HL-60 (cell line): ENCODE data around the gene MYBPHL.
A peak's percentile ranks its signal among the peaks of the same experiment; 100 is the strongest.

Experiments
- DNase-seq, 2 experiments: peaks; one replicate each; pipeline ENCODE4 v3.0.0-alpha.2; 2010 to 2020; ENCODE audit warnings: low read depth in 1 of 2, low spot score in 1 of 2
- H3K27ac ChIP-seq: fragments of 250-450 bp; sonication (Bioruptor Pico); replicated peaks from 2 replicates; pipeline ENCODE4 v1.5.1; 2020; ENCODE audit warnings: mild to moderate bottlenecking, moderate library complexity
- H3K27me3 ChIP-seq: fragments of 250-450 bp; sonication (Bioruptor Pico); 2 replicates; pipeline ENCODE4 v1.5.1; 2021; ENCODE audit warnings: mild to moderate bottlenecking, moderate library complexity; ENCODE audit not compliant: insufficient read depth, poor library complexity, severe bottlenecking
- H3K4me3 ChIP-seq: replicated peaks from 2 replicates; pipeline ENCODE4 v1.5.1; 2011; ENCODE audit warnings: mild to moderate bottlenecking, control low read depth, low read length; ENCODE audit not compliant: insufficient read depth
- GABPA ChIP-seq: IDR thresholded peaks from 2 replicates; pipeline ENCODE4 v1.6.1; 2012; ENCODE audit warnings: low read depth
- POLR2AphosphoS5 ChIP-seq: IDR thresholded peaks from 2 replicates; pipeline ENCODE4 v1.6.1; 2012; ENCODE audit warnings: low read depth
- SPI1 ChIP-seq: IDR thresholded peaks from 2 replicates; pipeline ENCODE4 v1.6.1; 2012; ENCODE audit warnings: low read depth, mild to moderate bottlenecking, borderline replicate concordance
- TF ChIP-seq, protein P1 (sequence below): IDR thresholded peaks from 2 replicates; pipeline ENCODE4 v1.6.1; 2012; ENCODE audit warnings: low read depth; ENCODE audit not compliant: insufficient replicate concordance
- TF ChIP-seq, protein P2 (sequence below): IDR thresholded peaks from one replicate; pipeline ENCODE4 v1.5.1; 2011; ENCODE audit warnings: low read length, control low read depth, inconsistent platforms; ENCODE audit not compliant: insufficient read depth

Gene MYBPHL

DNA sequence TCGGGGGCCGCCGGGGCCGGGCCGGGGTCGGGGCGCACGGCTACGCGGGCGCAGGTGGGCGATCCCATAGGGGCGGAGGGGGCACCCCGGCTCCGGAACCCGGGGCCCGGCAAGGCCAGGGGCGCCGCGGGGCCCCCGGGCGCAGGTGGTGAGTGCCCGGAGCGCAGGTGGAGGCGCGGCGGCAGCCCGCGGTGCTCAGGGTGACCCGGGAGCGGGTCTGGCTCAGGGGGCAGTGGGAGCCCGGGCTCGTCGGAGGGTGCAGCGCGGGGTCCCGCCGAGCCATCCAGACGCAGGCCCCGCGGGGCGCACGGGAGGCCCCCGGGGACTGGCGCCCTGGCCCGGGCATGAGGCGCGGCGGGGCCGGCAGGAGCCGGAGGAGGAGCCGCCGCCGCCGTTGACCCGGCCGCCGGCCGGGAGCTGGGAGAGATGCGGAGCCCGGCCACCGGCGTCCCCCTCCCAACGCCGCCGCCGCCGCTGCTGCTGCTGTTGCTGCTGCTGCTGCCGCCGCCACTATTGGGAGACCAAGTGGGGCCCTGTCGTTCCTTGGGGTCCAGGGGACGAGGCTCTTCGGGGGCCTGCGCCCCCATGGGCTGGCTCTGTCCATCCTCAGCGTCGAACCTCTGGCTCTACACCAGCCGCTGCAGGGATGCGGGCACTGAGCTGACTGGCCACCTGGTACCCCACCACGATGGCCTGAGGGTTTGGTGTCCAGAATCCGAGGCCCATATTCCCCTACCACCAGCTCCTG, 57.0 kb downstream of the MYBPHL start:
- DNase-seq, result no peak
- H3K4me3 ChIP-seq, result peak overlapping the region; percentile 36
- TF ChIP-seq, protein P1, sequence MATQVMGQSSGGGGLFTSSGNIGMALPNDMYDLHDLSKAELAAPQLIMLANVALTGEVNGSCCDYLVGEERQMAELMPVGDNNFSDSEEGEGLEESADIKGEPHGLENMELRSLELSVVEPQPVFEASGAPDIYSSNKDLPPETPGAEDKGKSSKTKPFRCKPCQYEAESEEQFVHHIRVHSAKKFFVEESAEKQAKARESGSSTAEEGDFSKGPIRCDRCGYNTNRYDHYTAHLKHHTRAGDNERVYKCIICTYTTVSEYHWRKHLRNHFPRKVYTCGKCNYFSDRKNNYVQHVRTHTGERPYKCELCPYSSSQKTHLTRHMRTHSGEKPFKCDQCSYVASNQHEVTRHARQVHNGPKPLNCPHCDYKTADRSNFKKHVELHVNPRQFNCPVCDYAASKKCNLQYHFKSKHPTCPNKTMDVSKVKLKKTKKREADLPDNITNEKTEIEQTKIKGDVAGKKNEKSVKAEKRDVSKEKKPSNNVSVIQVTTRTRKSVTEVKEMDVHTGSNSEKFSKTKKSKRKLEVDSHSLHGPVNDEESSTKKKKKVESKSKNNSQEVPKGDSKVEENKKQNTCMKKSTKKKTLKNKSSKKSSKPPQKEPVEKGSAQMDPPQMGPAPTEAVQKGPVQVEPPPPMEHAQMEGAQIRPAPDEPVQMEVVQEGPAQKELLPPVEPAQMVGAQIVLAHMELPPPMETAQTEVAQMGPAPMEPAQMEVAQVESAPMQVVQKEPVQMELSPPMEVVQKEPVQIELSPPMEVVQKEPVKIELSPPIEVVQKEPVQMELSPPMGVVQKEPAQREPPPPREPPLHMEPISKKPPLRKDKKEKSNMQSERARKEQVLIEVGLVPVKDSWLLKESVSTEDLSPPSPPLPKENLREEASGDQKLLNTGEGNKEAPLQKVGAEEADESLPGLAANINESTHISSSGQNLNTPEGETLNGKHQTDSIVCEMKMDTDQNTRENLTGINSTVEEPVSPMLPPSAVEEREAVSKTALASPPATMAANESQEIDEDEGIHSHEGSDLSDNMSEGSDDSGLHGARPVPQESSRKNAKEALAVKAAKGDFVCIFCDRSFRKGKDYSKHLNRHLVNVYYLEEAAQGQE, result no peak
- TF ChIP-seq, protein P2, sequence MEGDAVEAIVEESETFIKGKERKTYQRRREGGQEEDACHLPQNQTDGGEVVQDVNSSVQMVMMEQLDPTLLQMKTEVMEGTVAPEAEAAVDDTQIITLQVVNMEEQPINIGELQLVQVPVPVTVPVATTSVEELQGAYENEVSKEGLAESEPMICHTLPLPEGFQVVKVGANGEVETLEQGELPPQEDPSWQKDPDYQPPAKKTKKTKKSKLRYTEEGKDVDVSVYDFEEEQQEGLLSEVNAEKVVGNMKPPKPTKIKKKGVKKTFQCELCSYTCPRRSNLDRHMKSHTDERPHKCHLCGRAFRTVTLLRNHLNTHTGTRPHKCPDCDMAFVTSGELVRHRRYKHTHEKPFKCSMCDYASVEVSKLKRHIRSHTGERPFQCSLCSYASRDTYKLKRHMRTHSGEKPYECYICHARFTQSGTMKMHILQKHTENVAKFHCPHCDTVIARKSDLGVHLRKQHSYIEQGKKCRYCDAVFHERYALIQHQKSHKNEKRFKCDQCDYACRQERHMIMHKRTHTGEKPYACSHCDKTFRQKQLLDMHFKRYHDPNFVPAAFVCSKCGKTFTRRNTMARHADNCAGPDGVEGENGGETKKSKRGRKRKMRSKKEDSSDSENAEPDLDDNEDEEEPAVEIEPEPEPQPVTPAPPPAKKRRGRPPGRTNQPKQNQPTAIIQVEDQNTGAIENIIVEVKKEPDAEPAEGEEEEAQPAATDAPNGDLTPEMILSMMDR, result no peak
- TF ChIP-seq GABPA, result no peak
- no peak for TF ChIP-seq SPI1
- TF ChIP-seq POLR2AphosphoS5, result no peak
- no peak overlapping the region for H3K27ac ChIP-seq
- peaks cover 18% of the 10 kb centered on the region for H3K27me3 ChIP-seq

DNA sequence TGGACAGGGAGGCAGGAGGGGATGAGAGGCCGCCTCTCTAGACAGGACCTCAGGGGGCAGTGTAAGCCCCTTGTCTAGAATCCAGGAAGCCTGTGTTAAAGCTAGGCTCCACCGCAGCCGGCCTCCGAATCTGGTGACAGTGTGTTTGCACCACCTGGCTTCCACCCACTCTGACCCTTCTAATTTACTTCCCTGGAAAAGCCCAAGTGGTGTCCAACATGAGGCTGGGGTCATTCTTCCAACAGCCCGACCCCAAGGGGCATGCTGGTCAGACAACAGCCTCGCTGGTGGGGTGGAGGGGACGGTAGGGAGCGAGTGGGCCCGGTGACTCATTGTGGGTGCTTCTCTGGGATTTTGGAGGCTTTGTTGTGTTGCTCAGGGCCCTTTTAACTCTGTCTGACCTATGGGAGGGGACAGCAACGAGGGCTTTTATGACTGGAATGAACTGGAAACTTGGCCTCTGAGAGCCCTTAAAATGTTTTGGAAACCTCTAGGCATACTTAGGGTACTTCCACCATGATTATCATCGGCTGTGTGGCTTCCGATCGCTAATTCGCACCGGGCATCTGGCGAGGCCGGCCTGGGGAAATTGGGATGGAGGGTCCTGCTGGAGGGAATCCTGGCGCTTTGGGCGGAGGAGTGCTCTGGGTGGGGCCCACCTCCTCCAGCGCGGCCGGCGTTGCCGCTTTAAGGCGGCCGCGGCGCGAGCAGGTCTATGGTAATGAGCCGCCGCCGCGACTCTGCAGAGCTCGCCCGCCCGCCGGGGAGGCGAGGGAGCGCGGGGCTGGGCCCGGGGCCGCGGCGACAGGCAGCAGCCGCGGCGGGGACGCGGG, 57.8 kb downstream of the MYBPHL start, which contains the start of gene CELSR2:
Gene CELSR2 (plus strand): TSS at position 743 of the 833 bp plus-strand sequence. CDS start 541 bp downstream, outside the sequence.
- Histone ChIP-seq H3K4me3 (peak within 1 kb of the TSS; percentile 36), H3K27me3 (peaks cover 18% of the 10 kb centered on the region), H3K27ac (no peak within 1 kb of the TSS)
- DNase-seq, result peak; percentile 25 to 44
- TF ChIP-seq, protein P1, result no peak
- TF ChIP-seq GABPA (no peak), SPI1 (no peak), POLR2AphosphoS5 (no peak)
- TF ChIP-seq, protein P2, result no peak

DNA sequence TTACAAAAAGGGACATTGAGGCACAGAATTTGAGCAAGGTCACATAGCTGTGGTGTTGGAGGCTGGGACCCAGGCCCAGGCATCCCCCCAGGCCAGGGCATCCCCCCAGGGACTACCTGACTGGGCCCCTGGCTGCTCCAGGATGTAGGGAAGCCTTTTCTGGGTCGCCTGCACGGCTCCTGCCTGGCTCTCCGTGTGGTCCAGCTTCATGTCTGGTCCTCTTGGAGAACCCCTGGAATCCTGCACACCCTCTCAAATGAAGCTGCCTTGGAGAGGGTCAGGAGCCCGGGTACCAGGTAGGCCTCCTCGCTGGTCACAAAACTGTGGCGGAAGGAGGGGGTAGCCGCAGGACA, 58.4 kb downstream of the MYBPHL start:
- no peak for DNase-seq
- TF ChIP-seq, protein P1, result no peak
- TF ChIP-seq SPI1 (no peak), POLR2AphosphoS5 (no peak), GABPA (no peak)
- Histone ChIP-seq H3K4me3 (no peak overlapping the region), H3K27ac (no peak overlapping the region), H3K27me3 (peaks cover 18% of the 10 kb centered on the region)
